ENCODE measurements around the gene SOHLH1.

DNA sequence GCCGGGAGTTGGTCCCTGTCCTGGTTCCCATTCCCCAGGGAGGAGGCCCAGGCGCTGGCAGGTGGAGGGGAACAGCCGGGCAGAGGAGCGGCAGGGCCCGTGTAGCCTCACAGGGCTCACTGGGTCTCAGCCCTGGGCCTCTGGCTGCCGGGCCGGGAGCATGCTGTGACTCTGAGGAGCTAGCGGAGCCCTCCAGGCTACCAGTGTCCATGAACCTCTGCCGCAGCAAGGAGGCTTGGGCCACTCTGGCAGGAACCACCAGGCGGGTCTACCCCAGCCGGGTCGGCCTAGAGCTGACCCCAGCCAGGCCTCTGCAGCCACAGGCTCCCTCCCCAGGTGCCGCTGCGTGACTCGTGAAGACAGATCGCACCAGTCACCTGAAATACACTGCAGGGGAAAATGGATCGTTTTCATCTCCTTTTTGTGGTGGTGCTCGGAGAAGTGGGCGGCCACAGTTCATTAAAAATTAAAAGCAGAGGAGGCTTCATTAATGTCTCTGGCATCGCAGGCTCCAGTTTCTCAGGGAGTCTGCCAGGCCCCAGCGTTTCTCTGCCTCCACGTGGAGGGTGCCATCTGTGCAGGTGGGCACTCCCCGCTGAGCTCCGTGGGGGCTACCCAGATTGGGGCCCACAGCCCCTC is 46.5 kb upstream of the SOHLH1 start:
- no peak for TF ChIP-seq POLR2AphosphoS5 (IDR thresholded peaks at IDR 0.05; ENCODE audit: low read depth, low read length)
- TF ChIP-seq, protein P1, sequence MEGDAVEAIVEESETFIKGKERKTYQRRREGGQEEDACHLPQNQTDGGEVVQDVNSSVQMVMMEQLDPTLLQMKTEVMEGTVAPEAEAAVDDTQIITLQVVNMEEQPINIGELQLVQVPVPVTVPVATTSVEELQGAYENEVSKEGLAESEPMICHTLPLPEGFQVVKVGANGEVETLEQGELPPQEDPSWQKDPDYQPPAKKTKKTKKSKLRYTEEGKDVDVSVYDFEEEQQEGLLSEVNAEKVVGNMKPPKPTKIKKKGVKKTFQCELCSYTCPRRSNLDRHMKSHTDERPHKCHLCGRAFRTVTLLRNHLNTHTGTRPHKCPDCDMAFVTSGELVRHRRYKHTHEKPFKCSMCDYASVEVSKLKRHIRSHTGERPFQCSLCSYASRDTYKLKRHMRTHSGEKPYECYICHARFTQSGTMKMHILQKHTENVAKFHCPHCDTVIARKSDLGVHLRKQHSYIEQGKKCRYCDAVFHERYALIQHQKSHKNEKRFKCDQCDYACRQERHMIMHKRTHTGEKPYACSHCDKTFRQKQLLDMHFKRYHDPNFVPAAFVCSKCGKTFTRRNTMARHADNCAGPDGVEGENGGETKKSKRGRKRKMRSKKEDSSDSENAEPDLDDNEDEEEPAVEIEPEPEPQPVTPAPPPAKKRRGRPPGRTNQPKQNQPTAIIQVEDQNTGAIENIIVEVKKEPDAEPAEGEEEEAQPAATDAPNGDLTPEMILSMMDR (IDR thresholded peaks at IDR 0.05 in 2 of 3, conservative IDR thresholded peaks at IDR 0.05 in 1 of 3; ENCODE audit: borderline replicate concordance in 1 of 3, insufficient read depth in 1 of 3, low read depth in 2 of 3, low read length in 2 of 3): no peak
- TF ChIP-seq SP1 (IDR thresholded peaks at IDR 0.05; ENCODE audit: low read depth): no peak
- no peak for TF ChIP-seq CEBPB (IDR thresholded peaks at IDR 0.05; ENCODE audit: low read depth)
- no peak for TF ChIP-seq POLR2A (IDR thresholded peaks at IDR 0.05; ENCODE audit: borderline replicate concordance, extremely low read depth, insufficient read depth, insufficient read length)
- TF ChIP-seq, protein P2, sequence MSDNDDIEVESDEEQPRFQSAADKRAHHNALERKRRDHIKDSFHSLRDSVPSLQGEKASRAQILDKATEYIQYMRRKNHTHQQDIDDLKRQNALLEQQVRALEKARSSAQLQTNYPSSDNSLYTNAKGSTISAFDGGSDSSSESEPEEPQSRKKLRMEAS (IDR thresholded peaks at IDR 0.05): no peak
- no peak for TF ChIP-seq CBX3 (IDR thresholded peaks at IDR 0.05; ENCODE audit: low read depth)
- TF ChIP-seq EZH2 (IDR thresholded peaks at IDR 0.05): no peak
- no peak for TF ChIP-seq SRF (IDR thresholded peaks at IDR 0.05; ENCODE audit: low read depth)
- TF ChIP-seq, protein P3, sequence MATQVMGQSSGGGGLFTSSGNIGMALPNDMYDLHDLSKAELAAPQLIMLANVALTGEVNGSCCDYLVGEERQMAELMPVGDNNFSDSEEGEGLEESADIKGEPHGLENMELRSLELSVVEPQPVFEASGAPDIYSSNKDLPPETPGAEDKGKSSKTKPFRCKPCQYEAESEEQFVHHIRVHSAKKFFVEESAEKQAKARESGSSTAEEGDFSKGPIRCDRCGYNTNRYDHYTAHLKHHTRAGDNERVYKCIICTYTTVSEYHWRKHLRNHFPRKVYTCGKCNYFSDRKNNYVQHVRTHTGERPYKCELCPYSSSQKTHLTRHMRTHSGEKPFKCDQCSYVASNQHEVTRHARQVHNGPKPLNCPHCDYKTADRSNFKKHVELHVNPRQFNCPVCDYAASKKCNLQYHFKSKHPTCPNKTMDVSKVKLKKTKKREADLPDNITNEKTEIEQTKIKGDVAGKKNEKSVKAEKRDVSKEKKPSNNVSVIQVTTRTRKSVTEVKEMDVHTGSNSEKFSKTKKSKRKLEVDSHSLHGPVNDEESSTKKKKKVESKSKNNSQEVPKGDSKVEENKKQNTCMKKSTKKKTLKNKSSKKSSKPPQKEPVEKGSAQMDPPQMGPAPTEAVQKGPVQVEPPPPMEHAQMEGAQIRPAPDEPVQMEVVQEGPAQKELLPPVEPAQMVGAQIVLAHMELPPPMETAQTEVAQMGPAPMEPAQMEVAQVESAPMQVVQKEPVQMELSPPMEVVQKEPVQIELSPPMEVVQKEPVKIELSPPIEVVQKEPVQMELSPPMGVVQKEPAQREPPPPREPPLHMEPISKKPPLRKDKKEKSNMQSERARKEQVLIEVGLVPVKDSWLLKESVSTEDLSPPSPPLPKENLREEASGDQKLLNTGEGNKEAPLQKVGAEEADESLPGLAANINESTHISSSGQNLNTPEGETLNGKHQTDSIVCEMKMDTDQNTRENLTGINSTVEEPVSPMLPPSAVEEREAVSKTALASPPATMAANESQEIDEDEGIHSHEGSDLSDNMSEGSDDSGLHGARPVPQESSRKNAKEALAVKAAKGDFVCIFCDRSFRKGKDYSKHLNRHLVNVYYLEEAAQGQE (IDR thresholded peaks at IDR 0.05; ENCODE audit: low read depth): no peak
- TF ChIP-seq RAD21 (IDR thresholded peaks at IDR 0.05; ENCODE audit: low read depth): no peak
- no peak for TF ChIP-seq SIN3A (IDR thresholded peaks at IDR 0.05; ENCODE audit: low read depth)
- TF ChIP-seq YY1 (IDR thresholded peaks at IDR 0.05; ENCODE audit: extremely low read depth, insufficient replicate concordance, low read depth, low read length): no peak

All from HCT116 (cell line).